Activated naive CD8-positive, alpha-beta T cell (primary cell): ENCODE measurements around the gene NFE2.
A peak's percentile ranks its signal among the peaks of the same experiment; 100 is the strongest.

ENCODE experiments used
- H3K27ac Mint-ChIP-seq: one replicate; pipeline ENCODE4 v1.8.0; 2021; ENCODE audit warnings: mixed read lengths
- H3K27me3 Mint-ChIP-seq: one replicate; pipeline ENCODE4 v1.8.0; 2021; ENCODE audit warnings: mixed read lengths
- H3K36me3 Mint-ChIP-seq: one replicate; pipeline ENCODE4 v1.8.0; 2021; ENCODE audit warnings: mixed read lengths
- H3K4me1 Mint-ChIP-seq: one replicate; pipeline ENCODE4 v1.8.0; 2021; ENCODE audit warnings: low read depth, mixed read lengths
- H3K4me3 Mint-ChIP-seq: one replicate; pipeline ENCODE4 v1.8.0; 2021; ENCODE audit warnings: mild to moderate bottlenecking, mixed read lengths
- H3K9me3 Mint-ChIP-seq: one replicate; pipeline ENCODE4 v1.8.0; 2021; ENCODE audit warnings: low read depth, mixed read lengths

The NFE2 gene

GRCh38 chr12:54253240-54253639 is 47.6 kb downstream of the NFE2 start:
- H3K36me3 Mint-ChIP-seq: peaks cover 13% of the 10 kb centered on the region
- H3K4me1 Mint-ChIP-seq: peaks cover 20% of the 10 kb centered on the region
- H3K27me3 Mint-ChIP-seq: no peaks in the 10 kb centered on the region
- H3K9me3 Mint-ChIP-seq: no peaks in the 10 kb centered on the region
- no peak overlapping the region for H3K4me3 Mint-ChIP-seq
- H3K27ac Mint-ChIP-seq: no peak overlapping the region

GRCh38 chr12:54251667-54252284 is 49.0 kb downstream of the NFE2 start:
- no peaks in the 10 kb centered on the region for H3K9me3 Mint-ChIP-seq
- H3K4me3 Mint-ChIP-seq: no peak overlapping the region
- peaks cover 17% of the 10 kb centered on the region for H3K36me3 Mint-ChIP-seq
- H3K27me3 Mint-ChIP-seq: no peaks in the 10 kb centered on the region
- H3K27ac Mint-ChIP-seq: no peak overlapping the region
- peaks cover 15% of the 10 kb centered on the region for H3K4me1 Mint-ChIP-seq

GRCh38 chr12:54249489-54249888 is 51.3 kb downstream of the NFE2 start:
- H3K27me3 Mint-ChIP-seq: no peaks in the 10 kb centered on the region
- peaks cover 11% of the 10 kb centered on the region for H3K4me1 Mint-ChIP-seq
- peak overlapping the region; percentile 25 for H3K4me3 Mint-ChIP-seq
- no peaks in the 10 kb centered on the region for H3K9me3 Mint-ChIP-seq
- peaks cover 17% of the 10 kb centered on the region for H3K36me3 Mint-ChIP-seq
- no peak overlapping the region for H3K27ac Mint-ChIP-seq

GRCh38 chr12:54246011-54246641 is 54.7 kb downstream of the NFE2 start:
- Mint-ChIP-seq H3K9me3 (no peaks in the 10 kb centered on the region), H3K36me3 (peaks cover 20% of the 10 kb centered on the region), H3K4me3 (no peak overlapping the region), H3K27me3 (no peaks in the 10 kb centered on the region), H3K4me1 (peaks cover 11% of the 10 kb centered on the region), H3K27ac (no peak overlapping the region)
